NB4 (cell line): ENCODE data around the gene FBXO24.
"Not testable (repeated sequence)": the region's sequence is repeated elsewhere in the genome, so short reads cannot be mapped to it uniquely, and the experiment has no call there.

ENCODE experiments used
- DNase-seq: peaks from one replicate; pipeline ENCODE4 v3.0.0; 2010; ENCODE audit warnings: low read depth
- H3K4me3 ChIP-seq: one replicate; pipeline ENCODE4 v1.5.1; 2011; ENCODE audit warnings: mild to moderate bottlenecking, low read depth, low read length, moderate library complexity
- CTCF ChIP-seq: IDR thresholded peaks from one replicate; pipeline ENCODE4 v1.5.1; 2012; ENCODE audit warnings: low read depth, low read length
- MAX ChIP-seq: IDR thresholded peaks from 2 replicates; pipeline ENCODE4 v1.6.1; 2011; ENCODE audit warnings: low read depth, low read length
- MYC ChIP-seq: IDR thresholded peaks from 2 replicates; pipeline ENCODE4 v1.6.1; 2011; ENCODE audit warnings: low read depth, low read length
- POLR2A ChIP-seq: IDR thresholded peaks from 2 replicates; pipeline ENCODE4 v1.6.1; 2011; ENCODE audit warnings: mild to moderate bottlenecking; ENCODE audit not compliant: insufficient read length; ENCODE audit errors: extremely low read depth

The FBXO24 gene

GRCh38 chr7:100563100-100563564 lies 23.0 kb upstream of the FBXO24 start:
- H3K4me3 ChIP-seq: no peak overlapping the region
- TF ChIP-seq MYC (no peak), CTCF (no peak), MAX (no peak), POLR2A (no peak)
- DNase-seq: no peak

GRCh38 chr7:100563809-100564400 lies 22.2 kb upstream of the FBXO24 start:
- TF ChIP-seq MAX (peak; percentile 58; the same call in 1 of the 2 replicates), POLR2A (no peak), MYC (peak; percentile 68), CTCF (peak; percentile 99)
- no peak overlapping the region for H3K4me3 ChIP-seq
- DNase-seq: peak; percentile 89

GRCh38 chr7:100564405-100564804 lies 21.7 kb upstream of the FBXO24 start:
- H3K4me3 ChIP-seq, DNase-seq: not testable (repeated sequence)

- no peak for TF ChIP-seq MAX
- no peak for DNase-seq
- H3K4me3 ChIP-seq: no peak overlapping the region
Measured at GRCh38 chr7:100565133-100565571, 21.0 kb upstream of the FBXO24 start.

- H3K4me3 ChIP-seq: no peak overlapping the region
- no peak for TF ChIP-seq POLR2A
- no peak for TF ChIP-seq CTCF
- no peak for TF ChIP-seq MAX
- TF ChIP-seq MYC: no peak
- DNase-seq: no peak
Measured at GRCh38 chr7:100566018-100566531, 20.1 kb upstream of the FBXO24 start.

GRCh38 chr7:100567031-100567730 lies 18.9 kb upstream of the FBXO24 start:
- no peak for TF ChIP-seq MAX
- no peak overlapping the region for H3K4me3 ChIP-seq
- DNase-seq: no peak

GRCh38 chr7:100567751-100568175 lies 18.4 kb upstream of the FBXO24 start:
- TF ChIP-seq CTCF (no peak), MAX (no peak), MYC (no peak), POLR2A (no peak)
- no peak overlapping the region for H3K4me3 ChIP-seq
- DNase-seq: peak; percentile 52
